GM10847 (cell line): Measurements from ENCODE around the gene DCST2.

Experiments
- POLR2A ChIP-seq: IDR thresholded peaks from 2 replicates; pipeline ENCODE4 v1.6.1; 2011; ENCODE audit not compliant: insufficient read length; ENCODE audit errors: extremely low read depth

DCST2 gene

GRCh38 chr1:155073377-155074242, 40.0 kb upstream of the DCST2 start:
- no peak for TF ChIP-seq POLR2A

DNA sequence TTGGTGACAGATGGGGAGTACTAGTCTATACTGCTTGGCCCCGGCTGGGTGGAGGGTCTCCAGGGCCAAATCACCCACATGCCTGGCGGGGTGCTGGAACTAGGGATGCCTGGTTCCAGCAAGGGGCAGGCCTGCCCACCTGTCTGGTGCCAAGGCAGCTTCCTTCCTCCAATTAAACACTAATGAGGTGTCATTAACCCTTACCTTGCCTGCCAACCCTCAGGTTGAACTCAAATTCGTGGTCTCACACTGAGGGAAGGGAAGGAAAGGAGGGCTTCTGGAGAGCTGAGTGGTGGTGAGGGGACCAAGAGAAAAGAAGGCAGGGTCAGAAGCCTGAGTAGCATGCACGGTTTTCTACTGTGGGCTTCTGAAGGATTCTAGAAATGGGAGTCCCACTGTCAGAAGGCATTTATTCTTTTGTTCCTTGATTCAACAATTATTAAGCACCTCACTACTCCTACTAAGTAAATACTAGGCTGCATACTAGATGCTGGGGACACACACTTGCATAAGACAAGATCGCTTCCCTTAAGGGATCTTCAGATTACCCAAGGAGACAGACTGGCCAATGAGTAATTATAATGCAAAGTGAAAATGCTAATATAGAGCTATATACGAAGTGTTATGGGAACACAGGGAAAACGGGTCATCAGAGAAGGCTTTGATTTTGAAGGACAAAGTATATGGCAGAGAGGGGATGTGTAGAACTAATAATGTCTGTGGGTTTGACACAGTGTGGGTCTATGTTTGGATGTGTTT, 39.1 kb upstream of the DCST2 start:
- no peak for TF ChIP-seq POLR2A

- no peak for TF ChIP-seq POLR2A
Observed at GRCh38 chr1:155071701-155072100, 38.1 kb upstream of the DCST2 start.

GRCh38 chr1:155070721-155071569, 37.4 kb upstream of the DCST2 start:
- no peak for TF ChIP-seq POLR2A

DNA sequence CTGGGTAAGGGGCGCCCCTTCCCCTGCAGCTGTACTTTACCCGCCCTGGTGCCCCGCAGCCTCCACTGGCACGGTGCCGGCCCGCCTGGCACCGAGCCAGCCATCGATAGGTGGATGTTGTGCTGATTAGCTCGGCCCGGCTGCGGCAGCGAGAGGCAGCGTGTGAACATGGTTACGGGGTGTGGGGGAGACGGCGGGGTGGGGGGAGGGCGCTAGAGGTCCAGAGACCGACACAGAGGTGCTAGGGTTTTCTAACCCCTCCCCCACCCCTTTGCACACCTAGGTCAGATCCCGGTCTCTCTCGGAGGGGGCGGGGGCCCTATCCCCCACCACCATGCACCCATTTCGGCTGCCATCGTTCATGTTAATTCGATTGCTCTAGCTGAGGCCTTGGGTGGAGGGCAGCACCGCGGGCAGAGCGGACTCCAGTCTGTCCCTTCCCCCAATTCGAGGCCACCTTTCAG, 36.6 kb upstream of the DCST2 start:
- TF ChIP-seq POLR2A = no peak

DNA sequence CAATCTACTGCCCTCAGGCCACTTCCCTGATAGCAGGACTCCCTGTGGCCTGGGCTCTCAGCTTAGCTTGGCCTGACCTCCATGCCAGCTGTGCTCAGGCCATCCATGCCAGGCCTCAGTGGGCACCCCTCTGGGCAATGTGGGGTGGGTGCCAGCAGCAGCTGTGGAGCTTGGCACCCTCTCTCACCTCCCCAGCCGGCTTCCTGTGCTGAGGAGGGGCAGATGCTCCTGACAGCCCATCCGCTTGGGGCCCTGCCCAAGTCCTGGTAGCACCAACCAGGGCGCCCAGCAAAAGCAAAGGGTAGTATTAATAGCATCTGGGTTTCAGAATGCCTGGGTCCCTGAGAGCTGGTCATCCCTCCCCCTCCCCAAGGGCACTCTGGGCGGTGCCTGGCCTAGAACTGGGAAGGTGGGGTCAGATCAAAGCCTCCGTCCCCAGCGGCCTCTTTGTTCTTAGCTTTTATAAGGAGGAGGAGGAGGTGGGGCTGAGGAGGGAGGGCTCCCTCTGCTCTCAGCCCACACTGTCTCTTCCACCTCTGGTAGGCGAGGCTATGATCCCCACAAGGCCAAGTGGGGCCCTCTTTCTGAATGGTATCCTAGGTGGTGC, 36.1 kb upstream of the DCST2 start:
- no peak for TF ChIP-seq POLR2A

- TF ChIP-seq POLR2A = no peak
Observed at GRCh38 chr1:155068599-155068998, 35.0 kb upstream of the DCST2 start.

DNA sequence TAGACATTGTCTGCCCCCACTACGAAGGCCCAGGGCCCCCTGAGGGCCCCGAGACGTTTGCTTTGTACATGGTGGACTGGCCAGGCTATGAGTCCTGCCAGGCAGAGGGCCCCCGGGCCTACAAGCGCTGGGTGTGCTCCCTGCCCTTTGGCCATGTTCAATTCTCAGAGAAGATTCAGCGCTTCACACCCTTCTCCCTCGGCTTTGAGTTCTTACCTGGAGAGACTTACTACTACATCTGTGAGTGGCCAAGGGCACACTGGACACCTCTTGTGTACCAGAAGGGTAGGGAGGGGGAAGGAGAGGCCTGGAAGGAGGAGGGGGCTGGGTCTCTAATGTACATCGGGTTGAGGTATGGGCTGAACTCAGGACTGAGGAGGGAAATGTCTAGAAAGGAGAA, 33.2 kb upstream of the DCST2 start:
- TF ChIP-seq POLR2A = no peak

DNA sequence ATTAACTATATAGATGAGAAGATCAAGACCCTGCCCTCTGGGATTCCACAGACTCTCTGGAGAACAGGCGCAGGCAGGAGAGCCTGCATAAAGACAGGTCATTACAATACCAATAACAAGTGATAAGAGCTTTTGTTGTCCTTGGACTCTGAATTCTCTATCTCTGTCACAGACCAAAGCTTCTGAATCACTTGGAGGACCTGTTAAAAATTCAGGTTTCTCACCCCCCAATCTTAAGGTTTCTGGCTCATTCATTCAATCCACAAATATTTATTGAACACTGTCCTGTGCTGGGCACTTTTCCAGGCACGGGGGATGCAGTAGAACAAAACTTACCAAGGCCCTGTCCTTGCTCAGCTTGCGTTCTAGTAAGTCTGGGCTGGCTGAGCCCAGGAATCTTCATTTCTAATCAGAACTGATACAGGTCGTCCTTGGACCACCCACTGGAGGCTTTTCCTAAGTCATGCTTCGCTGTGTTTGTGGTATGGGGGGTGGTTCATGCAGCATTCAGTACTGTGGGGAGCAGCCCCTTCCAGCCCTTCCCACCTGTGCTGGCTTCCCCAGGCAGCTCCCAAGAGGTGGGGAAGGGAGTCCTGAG, 31.4 kb upstream of the DCST2 start:
- no peak for TF ChIP-seq POLR2A

DNA sequence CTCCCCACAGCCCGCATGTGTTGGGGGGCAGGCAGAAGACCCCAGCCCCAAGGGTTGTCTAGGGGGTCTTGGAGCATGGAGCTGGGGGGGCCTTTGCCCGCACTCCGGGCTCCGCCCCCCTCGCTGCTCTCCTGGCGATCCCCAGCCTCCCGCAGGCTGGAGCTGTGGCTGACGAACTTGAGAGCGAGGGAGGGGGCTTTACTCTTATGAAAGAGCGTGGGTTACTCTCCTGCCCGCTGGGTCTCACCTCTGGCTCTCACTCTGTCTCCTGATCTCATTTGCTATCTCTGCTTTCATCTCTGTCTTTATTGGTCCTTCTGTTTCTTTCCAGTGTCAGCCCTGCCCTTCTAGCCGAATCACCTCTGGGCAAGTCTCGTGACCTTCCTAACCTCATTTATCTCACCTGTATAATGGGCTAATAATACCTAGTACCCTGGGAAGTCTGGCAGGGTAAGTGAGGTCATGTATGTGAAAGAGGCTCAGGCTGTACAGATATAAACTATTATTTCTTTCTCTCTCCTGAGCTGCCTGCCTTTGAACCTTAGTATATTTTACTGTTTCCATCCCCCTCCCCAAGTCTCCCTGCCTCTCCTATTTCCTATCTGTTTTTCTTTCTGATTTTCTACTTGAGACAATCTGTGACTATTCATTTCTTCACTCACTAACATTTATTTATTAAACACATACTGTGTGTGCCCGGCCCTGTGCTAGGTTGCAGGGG, 30.7 kb upstream of the DCST2 start:
- TF ChIP-seq POLR2A = no peak

- peak; percentile 62 for TF ChIP-seq POLR2A
Observed at GRCh38 chr1:155063550-155064110, 30.0 kb upstream of the DCST2 start, which contains the start of gene EFNA4. Gene EFNA4, plus strand, starts transcription at chr1:155063740. Its CDS starts 84 bp downstream, at chr1:155063824.

DNA sequence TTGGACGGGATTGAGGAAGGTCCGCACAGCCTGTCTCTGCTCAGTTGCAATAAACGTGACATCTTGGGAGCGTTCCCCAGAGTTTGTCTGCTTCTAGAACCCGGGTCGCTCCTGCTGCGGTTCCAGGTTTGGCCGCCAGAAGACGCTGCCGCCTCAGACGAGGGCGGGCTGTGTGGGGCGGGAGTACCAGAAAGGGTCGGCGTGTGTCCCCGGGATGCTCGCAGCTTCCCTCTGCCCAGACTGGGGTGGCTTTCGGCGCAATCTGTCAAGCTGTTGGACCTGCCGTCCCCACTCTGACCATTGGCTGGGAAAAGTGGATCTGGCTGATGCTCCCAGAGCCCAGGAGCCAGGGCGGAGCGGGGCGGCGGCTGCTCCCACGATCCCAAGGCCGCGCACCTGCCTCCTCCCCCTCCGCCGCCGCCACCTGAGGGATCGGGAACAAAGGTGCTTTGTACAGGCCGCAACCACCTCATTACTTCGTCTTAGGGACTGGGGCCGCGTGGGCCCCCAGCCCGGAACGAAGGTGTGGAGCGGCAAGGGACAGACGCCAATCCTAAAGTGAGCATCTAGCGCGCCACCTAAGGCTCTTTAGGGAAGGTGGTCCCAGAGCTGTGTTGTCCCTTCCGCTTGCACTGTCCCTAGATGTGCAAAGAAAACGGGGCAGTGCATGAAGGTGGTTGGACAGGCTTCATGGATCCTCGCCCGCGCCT, 29.3 kb upstream of the DCST2 start:
- no peak for TF ChIP-seq POLR2A

GRCh38 chr1:155062151-155062686, 28.6 kb upstream of the DCST2 start:
- no peak for TF ChIP-seq POLR2A
